ENCODE measurements around the gene CALML6. TPM values are rescaled to one million over a fixed set of nuclear protein-coding genes. Genes with fewer than 3 reads are reported as not detected.
"Not testable (repeated sequence)": the region's sequence is repeated elsewhere in the genome, so short reads cannot be mapped to it uniquely, and the experiment has no call there.

The CALML6 gene
- total and polyA plus RNA-seq, 5 donors from 2014 or later: not detected

DNA sequence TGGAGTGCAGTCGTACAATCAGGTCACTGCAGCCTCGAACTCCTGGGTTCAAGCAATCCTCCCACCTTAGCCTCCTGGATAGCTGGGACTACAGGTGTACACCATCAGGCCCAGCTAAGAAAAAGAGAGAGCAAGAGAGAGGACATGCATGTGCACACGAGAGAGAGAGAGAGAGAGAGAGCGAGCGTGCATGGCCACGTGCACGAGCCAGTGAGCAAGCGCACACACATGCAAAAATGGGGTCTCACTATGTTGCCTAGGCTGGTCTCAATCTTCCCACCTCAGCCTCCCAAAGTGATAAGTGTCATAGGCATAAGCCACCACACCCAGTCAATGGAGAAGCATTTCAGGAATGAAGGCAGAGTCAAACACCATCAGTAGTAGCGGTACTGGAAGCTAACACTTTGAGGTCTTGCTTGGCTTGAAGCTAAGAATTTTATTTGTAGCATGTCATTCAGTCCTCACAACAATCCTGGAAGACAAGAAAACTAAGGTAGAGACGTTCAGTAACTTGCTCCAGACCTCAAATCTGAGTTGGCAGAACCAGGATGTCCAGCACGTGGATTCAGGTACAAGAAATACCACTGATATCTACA lies 38.6 kb upstream of the CALML6 start:
- no peak for DNase-seq
- no peak overlapping the region for H3K27ac ChIP-seq (ENCODE audit: insufficient read depth, low read length, poor library complexity, severe bottlenecking)
- peak overlapping the region; percentile 38 to 87 (median 52) for H3K27ac Mint-ChIP-seq

DNA sequence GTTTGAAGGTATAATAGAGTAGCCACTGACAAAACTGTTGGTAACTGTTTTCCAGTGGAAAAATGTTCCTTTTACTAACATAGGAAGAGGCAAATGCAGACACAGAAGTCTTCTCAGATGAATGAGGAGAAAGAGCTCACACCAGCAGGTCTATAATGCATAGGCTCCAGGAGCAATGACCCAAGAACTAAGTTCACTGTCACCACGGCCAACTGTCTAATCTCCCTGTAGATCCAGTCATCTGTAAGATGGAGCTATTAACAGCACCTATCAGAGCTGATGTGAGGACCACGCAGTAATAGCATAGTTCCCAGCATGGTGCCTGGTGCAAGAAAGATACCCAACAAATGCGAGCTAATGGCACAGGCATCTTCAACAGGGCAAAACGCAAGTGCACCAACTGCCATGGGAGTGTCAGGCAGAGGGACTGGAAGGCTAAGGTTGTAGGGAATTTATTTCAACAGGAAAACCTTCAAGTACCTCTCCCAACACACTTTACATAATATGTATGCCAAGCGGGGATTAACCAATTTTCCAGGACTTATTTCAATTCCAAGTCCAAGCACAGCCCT lies 37.1 kb upstream of the CALML6 start:
- H3K36me3 Mint-ChIP-seq: peaks cover 21% of the 10 kb centered on the region
- H3K27me3 ChIP-seq (ENCODE audit: control insufficient read depth, insufficient read depth, low read length): no peaks in the 10 kb centered on the region
- peak overlapping the region; percentile 21 for H3K4me3 ChIP-seq (ENCODE audit: low read depth, low read length)
- ATAC-seq (ENCODE audit: low read depth in 2 of 2) (no peak), DNase-seq (no peak)
- peak overlapping the region; percentile 55 to 85 (median 81) for H3K27ac Mint-ChIP-seq
- peak overlapping the region in 3 of 4 donors; percentile 6 to 75 (median 9) for H3K4me3 Mint-ChIP-seq
- no peaks in the 10 kb centered on the region for H3K9me3 ChIP-seq (ENCODE audit: control insufficient read depth in 2 of 2, low read length in 2 of 2)
- H3K27ac ChIP-seq (ENCODE audit: insufficient read depth, low read length, poor library complexity, severe bottlenecking): peak overlapping the region; percentile 26
- H3K9me3 Mint-ChIP-seq: peaks cover 0 to 2% (median 0%) of the 10 kb centered on the region in 7 donors
- peaks cover 30% of the 10 kb centered on the region for H3K36me3 ChIP-seq (ENCODE audit: control insufficient read depth, insufficient read depth, low read length)
- H3K4me1 Mint-ChIP-seq: peaks cover 23 to 92% (median 63%) of the 10 kb centered on the region in 4 donors
- H3K4me1 ChIP-seq (ENCODE audit: control insufficient read depth, insufficient read depth, low read length, poor library complexity, severe bottlenecking): peaks cover 68% of the 10 kb centered on the region
- H3K27me3 Mint-ChIP-seq: no peaks in the 10 kb centered on the region

More for the DNA sequence above, 38.6 kb upstream of the CALML6 start:
- no peaks in the 10 kb centered on the region for H3K27me3 Mint-ChIP-seq
- Histone ChIP-seq H3K27me3 (ENCODE audit: control insufficient read depth, insufficient read depth, low read length) (no peaks in the 10 kb centered on the region), H3K4me3 (ENCODE audit: low read depth, low read length) (peak overlapping the region; percentile 6), H3K36me3 (ENCODE audit: control insufficient read depth, insufficient read depth, low read length) (peaks cover 32% of the 10 kb centered on the region), H3K4me1 (ENCODE audit: control insufficient read depth, insufficient read depth, low read length, poor library complexity, severe bottlenecking) (peaks cover 74% of the 10 kb centered on the region), H3K9me3 (ENCODE audit: control insufficient read depth in 2 of 2, low read length in 2 of 2) (no peaks in the 10 kb centered on the region)
- no peak for ATAC-seq (ENCODE audit: low read depth in 2 of 2)
- peak overlapping the region; percentile 60 to 84 (median 78) for H3K4me3 Mint-ChIP-seq
- H3K9me3 Mint-ChIP-seq: peaks cover 0 to 2% (median 0%) of the 10 kb centered on the region in 7 donors
- H3K4me1 Mint-ChIP-seq: peaks cover 37 to 92% (median 68%) of the 10 kb centered on the region in 4 donors
- peaks cover 17% of the 10 kb centered on the region for H3K36me3 Mint-ChIP-seq

DNA sequence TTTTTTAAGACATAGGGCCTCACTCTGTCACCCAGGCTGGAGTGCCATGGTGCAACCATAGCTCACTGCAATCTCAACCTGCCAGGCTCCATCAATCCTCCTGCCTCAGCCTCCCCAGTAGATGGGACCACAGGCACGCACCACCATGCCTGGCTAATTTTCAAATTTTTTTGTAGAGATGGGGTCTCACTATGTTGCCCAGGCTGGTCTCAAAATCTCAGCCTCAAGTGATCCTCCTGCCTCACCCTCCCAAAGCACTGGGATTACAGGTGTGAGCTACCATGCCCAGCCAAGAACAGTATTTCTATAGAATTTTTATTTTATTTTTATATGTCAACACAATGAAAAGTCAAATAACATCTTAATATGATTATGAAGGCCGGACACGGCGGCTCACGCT lies 35.1 kb upstream of the CALML6 start:
- no peaks in the 10 kb centered on the region for H3K27me3 ChIP-seq (ENCODE audit: control insufficient read depth, insufficient read depth, low read length)
- peaks cover 23 to 93% (median 69%) of the 10 kb centered on the region in 4 donors for H3K4me1 Mint-ChIP-seq
- no peak overlapping the region for H3K4me3 Mint-ChIP-seq
- no peak overlapping the region for H3K27ac ChIP-seq (ENCODE audit: insufficient read depth, low read length, poor library complexity, severe bottlenecking)
- peak overlapping the region in 2 of 3 donors; percentile 48 to 55 for H3K27ac Mint-ChIP-seq
- H3K36me3 ChIP-seq (ENCODE audit: control insufficient read depth, insufficient read depth, low read length): peaks cover 16% of the 10 kb centered on the region
- H3K4me3 ChIP-seq (ENCODE audit: low read depth, low read length): no peak overlapping the region
- peaks cover 73% of the 10 kb centered on the region for H3K4me1 ChIP-seq (ENCODE audit: control insufficient read depth, insufficient read depth, low read length, poor library complexity, severe bottlenecking)
- H3K9me3 Mint-ChIP-seq: peaks cover 0 to 2% (median 0%) of the 10 kb centered on the region in 7 donors
- H3K36me3 Mint-ChIP-seq: peaks cover 21% of the 10 kb centered on the region
- ATAC-seq (ENCODE audit: low read depth in 2 of 2): no peak
- no peaks in the 10 kb centered on the region for H3K27me3 Mint-ChIP-seq
- no peak for DNase-seq
- no peaks in the 10 kb centered on the region for H3K9me3 ChIP-seq (ENCODE audit: control insufficient read depth in 2 of 2, low read length in 2 of 2)

DNA sequence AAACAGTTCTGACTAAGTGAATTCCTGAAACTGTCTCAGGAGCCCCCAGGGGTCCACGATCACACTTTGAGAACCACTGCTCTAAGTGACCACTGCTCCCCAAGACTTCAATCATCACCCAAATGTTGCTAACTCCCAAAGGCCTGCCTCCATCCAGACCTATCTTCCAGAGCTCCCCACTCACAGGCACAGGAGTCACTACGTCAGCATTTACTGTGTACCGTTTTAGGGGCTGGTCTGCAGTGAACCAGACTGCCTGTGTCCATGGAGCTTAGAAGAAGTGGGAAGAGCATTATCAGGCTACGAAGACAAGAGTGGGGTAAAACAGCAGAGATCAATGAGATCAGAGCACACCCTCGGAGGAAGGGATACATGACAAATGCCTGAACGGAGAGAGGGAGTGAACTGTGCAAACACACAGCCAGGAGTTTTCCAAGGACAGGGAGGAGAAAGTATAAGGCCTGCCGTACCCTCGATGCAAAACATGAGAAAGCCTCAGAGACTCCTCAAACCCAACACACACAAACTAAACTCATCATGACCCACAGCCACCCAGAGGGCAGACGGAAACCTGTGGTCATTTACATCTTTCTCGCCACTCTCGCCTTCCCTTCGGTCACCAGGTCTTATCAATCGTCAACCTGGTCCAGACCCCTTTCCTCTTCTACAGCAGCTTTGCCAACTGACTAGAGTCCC lies 34.3 kb upstream of the CALML6 start:
- no peak for ATAC-seq (ENCODE audit: low read depth in 2 of 2)
- peak overlapping the region; percentile 35 for H3K4me3 ChIP-seq (ENCODE audit: low read depth, low read length)
- peak overlapping the region; percentile 48 to 77 (median 71) for H3K27ac Mint-ChIP-seq
- peaks cover 74% of the 10 kb centered on the region for H3K4me1 ChIP-seq (ENCODE audit: control insufficient read depth, insufficient read depth, low read length, poor library complexity, severe bottlenecking)
- H3K4me3 Mint-ChIP-seq: peak overlapping the region; percentile 42 to 80 (median 76)
- peaks cover 0 to 2% (median 0%) of the 10 kb centered on the region in 7 donors for H3K9me3 Mint-ChIP-seq
- peaks cover 20 to 88% (median 62%) of the 10 kb centered on the region in 4 donors for H3K4me1 Mint-ChIP-seq
- H3K36me3 ChIP-seq (ENCODE audit: control insufficient read depth, insufficient read depth, low read length): peaks cover 10% of the 10 kb centered on the region
- H3K27me3 Mint-ChIP-seq: no peaks in the 10 kb centered on the region
- H3K27me3 ChIP-seq (ENCODE audit: control insufficient read depth, insufficient read depth, low read length): no peaks in the 10 kb centered on the region
- no peak overlapping the region for H3K27ac ChIP-seq (ENCODE audit: insufficient read depth, low read length, poor library complexity, severe bottlenecking)
- H3K9me3 ChIP-seq (ENCODE audit: control insufficient read depth in 2 of 2, low read length in 2 of 2): no peaks in the 10 kb centered on the region
- peaks cover 21% of the 10 kb centered on the region for H3K36me3 Mint-ChIP-seq
- DNase-seq: no peak

DNA sequence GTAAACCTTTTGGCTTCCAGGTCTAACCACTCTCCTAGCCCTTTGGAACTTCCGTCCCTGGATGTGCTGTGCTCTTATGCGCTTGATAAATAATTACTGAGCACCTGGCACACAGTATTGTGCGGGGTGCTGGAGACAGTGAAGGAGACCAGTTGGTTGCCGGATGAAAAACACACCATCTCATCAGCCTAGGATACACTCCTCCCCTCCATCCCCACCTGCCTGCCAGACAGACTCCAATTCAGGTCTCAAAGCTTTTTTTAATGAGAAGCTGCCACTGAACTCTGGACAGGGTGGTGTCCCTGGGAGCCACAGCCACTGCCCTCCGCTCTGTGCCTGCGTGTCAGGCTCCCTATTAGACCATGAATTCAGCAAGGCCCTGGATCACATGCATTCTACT lies 33.3 kb upstream of the CALML6 start:
- Mint-ChIP-seq H3K4me1 (peaks cover 18 to 84% (median 58%) of the 10 kb centered on the region in 4 donors), H3K36me3 (peaks cover 12% of the 10 kb centered on the region), H3K9me3 (peaks cover 0 to 2% (median 0%) of the 10 kb centered on the region in 7 donors), H3K4me3 (peak overlapping the region; percentile 67 to 80 (median 74)), H3K27me3 (no peaks in the 10 kb centered on the region), H3K27ac (peak overlapping the region in 1 of 3 donors; percentile 71)
- no peak overlapping the region for H3K4me3 ChIP-seq (ENCODE audit: low read depth, low read length)
- no peaks in the 10 kb centered on the region for H3K9me3 ChIP-seq (ENCODE audit: control insufficient read depth in 2 of 2, low read length in 2 of 2)
- H3K36me3 ChIP-seq (ENCODE audit: control insufficient read depth, insufficient read depth, low read length): peaks cover 2% of the 10 kb centered on the region
- H3K27ac ChIP-seq (ENCODE audit: insufficient read depth, low read length, poor library complexity, severe bottlenecking): no peak overlapping the region
- DNase-seq: no peak
- no peak for ATAC-seq (ENCODE audit: low read depth in 2 of 2)
- no peaks in the 10 kb centered on the region for H3K27me3 ChIP-seq (ENCODE audit: control insufficient read depth, insufficient read depth, low read length)
- peaks cover 74% of the 10 kb centered on the region for H3K4me1 ChIP-seq (ENCODE audit: control insufficient read depth, insufficient read depth, low read length, poor library complexity, severe bottlenecking)

DNA sequence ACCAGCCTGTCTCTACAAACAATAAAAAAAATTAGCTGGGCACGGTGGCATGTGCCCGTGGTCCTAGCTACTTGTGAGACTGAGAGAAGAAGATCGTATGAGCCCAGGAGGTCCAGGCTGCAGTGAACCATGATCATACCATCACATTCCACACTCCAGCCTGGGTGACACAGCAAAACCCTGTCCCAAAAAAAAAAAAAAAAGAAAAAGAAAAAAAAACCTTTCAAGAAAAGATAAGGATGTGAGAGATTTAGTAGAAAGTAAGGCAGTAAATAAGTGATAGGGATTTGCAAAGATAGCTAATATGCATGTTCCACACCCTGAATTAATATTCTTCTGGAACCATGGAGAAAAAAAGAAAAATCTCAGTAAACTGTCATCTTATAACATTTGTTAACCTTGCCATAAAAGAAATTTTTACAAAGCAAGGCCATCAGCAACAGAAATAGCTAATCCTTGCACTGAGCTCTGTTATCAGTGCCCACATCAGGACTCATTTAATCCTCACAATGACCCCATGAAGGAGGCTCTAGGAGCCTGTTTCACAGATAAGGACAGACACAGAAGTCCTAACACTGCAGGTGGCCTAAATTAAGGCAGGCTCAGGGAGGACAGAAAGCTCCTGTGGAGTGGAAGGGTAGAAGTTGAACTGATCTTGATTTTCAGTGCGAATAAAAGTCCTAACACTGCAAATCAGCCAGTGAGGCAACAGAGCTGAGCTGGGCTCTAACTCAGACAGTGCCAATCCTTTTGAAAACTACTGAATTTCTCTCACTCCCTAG lies 31.8 kb upstream of the CALML6 start:
- Mint-ChIP-seq H3K4me3 (peak overlapping the region; percentile 59 to 67 (median 64)), H3K4me1 (peaks cover 23 to 86% (median 61%) of the 10 kb centered on the region in 4 donors)
- H3K4me1 ChIP-seq (ENCODE audit: control insufficient read depth, insufficient read depth, low read length, poor library complexity, severe bottlenecking): peaks cover 75% of the 10 kb centered on the region

DNA sequence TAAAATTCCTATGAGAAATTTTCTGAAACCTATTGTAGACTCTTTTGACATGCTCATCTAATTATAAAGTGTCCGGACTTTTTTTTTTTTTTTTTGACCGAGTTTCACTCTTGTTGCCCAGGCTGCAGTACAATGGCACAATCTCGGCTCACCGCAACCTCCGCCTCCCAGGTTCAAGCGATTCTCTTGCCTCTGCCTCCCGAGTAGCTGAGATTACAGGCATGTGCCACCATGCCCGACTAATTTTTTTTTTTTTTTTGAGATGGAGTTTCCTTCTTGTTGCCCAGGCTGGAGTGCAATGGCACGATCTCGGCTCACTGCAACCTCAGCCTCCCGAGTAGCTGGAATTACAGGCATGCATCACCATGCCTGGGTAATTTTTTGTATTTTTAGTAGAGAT lies 31.2 kb upstream of the CALML6 start:
- H3K36me3 Mint-ChIP-seq; H3K36me3 ChIP-seq (ENCODE audit: control insufficient read depth, insufficient read depth, low read length); H3K9me3 ChIP-seq (ENCODE audit: control insufficient read depth in 2 of 2, low read length in 2 of 2); H3K27me3 ChIP-seq (ENCODE audit: control insufficient read depth, insufficient read depth, low read length); DNase-seq; H3K27me3 Mint-ChIP-seq; H3K27ac ChIP-seq (ENCODE audit: insufficient read depth, low read length, poor library complexity, severe bottlenecking); ATAC-seq (ENCODE audit: low read depth in 2 of 2); H3K9me3 Mint-ChIP-seq: not testable (repeated sequence)
- H3K4me1 Mint-ChIP-seq: peaks cover 22 to 86% (median 60%) of the 10 kb centered on the region in 4 donors
- Histone ChIP-seq H3K4me3 (ENCODE audit: low read depth, low read length) (peak overlapping the region; percentile 49), H3K4me1 (ENCODE audit: control insufficient read depth, insufficient read depth, low read length, poor library complexity, severe bottlenecking) (peaks cover 76% of the 10 kb centered on the region)
- peak overlapping the region; percentile 62 to 79 (median 66) for H3K4me3 Mint-ChIP-seq
- H3K27ac Mint-ChIP-seq: peak overlapping the region in 1 of 3 donors; percentile 71

More for the DNA sequence above, 31.8 kb upstream of the CALML6 start:
- peaks cover 2% of the 10 kb centered on the region for H3K36me3 ChIP-seq (ENCODE audit: control insufficient read depth, insufficient read depth, low read length)
- H3K27me3 ChIP-seq (ENCODE audit: control insufficient read depth, insufficient read depth, low read length): no peaks in the 10 kb centered on the region
- Mint-ChIP-seq H3K36me3 (peaks cover 11% of the 10 kb centered on the region), H3K27ac (peak overlapping the region in 2 of 3 donors; percentile 71 to 79), H3K9me3 (peaks cover 0 to 2% (median 0%) of the 10 kb centered on the region in 7 donors), H3K27me3 (no peaks in the 10 kb centered on the region)
- ATAC-seq (ENCODE audit: low read depth in 2 of 2) (no peak), DNase-seq (no peak)
- H3K27ac ChIP-seq (ENCODE audit: insufficient read depth, low read length, poor library complexity, severe bottlenecking): no peak overlapping the region
- peak overlapping the region; percentile 49 for H3K4me3 ChIP-seq (ENCODE audit: low read depth, low read length)
- no peaks in the 10 kb centered on the region for H3K9me3 ChIP-seq (ENCODE audit: control insufficient read depth in 2 of 2, low read length in 2 of 2)
